GM18505 (cell line): ENCODE results near the gene SDK1.

Experiments
- ATAC-seq: cut with Tn5 transposase; IDR thresholded peaks from one replicate; pipeline ENCODE4 v1.9.1; 2021; ENCODE audit not compliant: unreplicated experiment
- POLR2A ChIP-seq: IDR thresholded peaks from 4 replicates; pipeline ENCODE4 v1.6.1; 2011; ENCODE audit warnings: borderline replicate concordance; ENCODE audit not compliant: insufficient read depth, insufficient read length; ENCODE audit errors: extremely low read depth

The SDK1 gene

DNA sequence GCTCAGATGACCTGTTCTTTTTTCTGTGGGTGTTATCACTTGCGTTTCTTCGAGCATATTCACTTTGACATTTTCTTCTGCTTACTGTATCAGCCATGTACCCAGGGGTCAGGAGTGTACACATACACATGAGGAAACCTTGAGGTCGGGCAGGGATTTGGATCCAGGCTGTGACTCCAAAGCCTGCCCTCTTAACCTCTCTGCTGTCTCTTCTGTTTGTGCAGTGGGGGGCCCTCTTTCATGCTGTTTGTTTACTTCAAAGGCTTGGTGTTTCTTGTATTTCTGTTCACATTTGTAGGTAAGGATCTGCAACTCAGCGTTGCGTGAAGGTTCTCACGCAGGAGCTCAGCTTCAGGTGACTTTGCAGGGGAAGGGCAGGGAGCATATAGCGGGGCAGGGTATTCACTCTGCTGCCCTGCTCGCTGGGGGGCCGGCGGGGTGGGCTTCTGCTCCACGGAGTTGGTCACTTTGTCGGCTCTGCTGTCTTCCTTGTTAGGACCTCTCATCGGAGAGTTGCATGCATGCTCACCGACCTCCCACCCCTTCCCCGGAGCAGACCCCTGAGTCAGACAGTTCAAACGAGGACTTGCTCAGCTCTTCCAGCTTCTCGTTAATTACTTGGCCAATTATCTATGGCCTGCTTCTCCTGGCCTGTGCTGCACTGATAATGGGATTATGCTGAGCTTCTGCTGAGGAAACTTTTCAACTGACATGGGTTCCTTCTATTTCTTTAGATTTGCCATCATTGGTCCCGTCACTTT lies 77.5 kb downstream of the SDK1 start:
- no peak for TF ChIP-seq POLR2A
- no peak for ATAC-seq

DNA sequence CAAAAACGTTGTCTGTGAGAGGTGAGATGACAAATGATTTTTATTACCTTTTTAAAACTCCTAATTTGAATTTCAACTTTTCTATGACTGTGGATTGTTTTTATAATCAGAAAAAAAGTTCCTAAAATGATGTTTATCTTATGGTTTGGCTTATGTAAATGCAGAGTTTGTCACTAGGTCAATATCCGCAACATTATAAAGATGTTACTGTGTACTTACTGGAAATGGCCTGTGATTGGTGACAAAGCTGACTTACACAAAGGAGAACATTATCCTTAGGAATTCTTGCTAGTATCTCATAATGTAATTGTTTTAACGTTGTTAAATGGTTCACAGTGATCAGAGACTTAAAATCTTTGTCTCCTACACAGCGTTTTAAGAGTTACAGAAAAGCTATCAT lies 79.0 kb downstream of the SDK1 start:
- ATAC-seq: no peak
- no peak for TF ChIP-seq POLR2A

DNA sequence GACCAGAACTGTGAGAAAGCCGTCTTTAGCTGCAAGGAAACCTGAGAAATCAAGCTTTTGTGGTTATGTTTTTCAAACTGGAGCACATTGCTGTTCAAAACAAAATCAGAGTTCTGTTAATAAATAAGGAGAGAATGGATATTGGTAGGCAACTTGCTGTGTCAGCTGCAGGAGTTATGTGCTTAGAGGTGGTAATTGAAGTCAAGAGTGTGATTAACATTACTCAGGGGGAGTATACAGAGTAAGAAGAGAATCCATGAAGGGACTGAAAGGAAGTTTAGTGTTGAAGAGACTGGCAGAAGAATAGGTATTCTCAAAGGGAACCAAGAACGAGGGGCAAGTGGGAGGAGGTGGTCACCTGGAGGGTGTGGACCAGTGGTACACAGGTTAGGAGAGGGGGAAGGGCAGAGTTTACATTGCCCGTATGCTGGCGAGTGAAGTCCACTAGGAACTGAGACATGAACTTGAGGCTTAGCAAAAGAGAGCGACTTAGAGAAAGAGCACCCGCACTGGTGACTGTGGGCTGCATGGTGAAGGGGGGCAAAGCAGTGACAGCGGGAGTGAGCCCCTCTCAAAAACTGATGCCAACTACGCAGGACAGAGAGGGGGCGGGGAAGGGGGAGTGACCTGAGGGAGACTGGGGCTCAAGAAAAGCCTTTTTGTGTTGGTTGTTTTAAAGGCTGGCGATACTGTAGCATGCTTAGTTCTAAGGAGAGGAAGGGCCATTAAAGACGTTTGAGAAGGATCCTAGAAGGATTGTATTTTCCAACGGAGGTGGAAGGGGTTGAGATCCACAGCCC lies 80.0 kb downstream of the SDK1 start:
- TF ChIP-seq POLR2A: no peak
- ATAC-seq: no peak

DNA sequence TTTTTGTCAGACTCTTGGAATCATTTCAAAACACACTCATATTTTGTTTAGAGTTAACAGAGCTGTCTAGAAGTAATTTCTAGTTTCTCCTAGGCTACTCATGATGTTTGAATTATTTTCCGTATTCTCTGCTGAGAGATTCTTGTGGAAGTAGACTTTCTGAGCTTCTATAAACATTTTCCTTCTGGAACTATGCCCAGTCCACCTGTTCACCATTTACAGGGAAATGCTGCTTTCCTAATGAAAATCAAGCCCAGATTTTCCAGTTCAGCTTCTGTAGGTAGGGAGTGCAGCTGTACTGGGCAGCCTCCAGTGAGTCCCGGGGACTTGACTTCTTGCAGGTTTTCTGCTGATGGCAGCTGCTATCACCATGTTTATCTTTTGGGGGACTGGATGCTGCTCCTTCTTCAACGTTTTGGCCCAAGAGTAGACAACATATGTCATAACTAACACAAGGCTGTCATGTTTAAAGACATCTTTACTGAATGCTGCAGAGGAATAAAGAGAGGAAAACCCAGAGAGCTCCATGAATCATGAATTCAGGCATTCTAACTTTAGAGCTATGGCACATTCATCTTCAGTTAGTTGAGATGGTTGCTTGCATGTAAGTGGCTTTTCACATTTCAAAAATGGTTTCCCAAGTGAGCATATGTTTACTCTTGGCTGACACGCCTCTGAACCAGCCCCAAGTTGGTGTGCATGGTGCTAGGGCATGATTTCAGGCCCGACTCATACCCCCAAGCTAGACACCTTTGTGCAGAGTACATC lies 85.6 kb downstream of the SDK1 start:
- ATAC-seq: no peak
- TF ChIP-seq POLR2A: no peak

DNA sequence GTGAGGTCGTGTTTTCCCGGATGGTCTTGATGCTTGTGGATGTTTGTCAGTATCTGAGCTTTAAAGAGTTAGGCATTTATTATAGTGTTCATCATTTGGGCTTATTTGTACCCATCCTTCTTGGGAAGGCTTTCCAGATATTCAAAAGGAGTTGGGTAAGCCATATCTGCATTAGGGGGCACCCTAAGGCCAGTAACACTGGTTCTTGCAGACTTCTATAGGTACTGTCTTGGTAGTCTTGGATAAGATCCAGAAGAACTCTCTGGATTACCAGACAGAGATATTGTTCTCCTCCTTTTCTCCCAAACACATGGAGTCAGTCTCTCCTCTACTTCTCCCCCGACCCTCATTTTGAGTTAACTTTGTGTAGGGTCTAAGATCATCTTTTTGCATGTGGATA lies 92.8 kb downstream of the SDK1 start:
- ATAC-seq: no peak
- no peak for TF ChIP-seq POLR2A

DNA sequence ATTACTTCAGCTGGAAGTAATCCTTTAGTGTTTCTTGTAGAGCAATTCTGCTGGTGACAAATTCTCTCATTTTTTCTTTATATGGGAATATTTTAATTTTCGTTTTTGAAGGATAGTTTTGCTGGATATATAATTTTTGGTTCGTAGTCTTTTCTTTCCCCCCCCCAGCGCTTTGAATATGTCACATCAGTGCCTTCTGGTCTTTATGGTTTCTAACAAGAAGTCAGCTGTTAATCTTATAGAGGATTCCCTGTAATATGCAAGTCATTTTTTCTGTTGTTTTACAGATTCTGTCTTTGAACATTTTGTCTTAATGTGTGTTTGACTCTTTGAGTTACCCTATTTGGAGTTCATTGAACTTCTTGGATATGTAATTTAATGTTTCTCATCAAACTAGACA lies 96.3 kb downstream of the SDK1 start:
- TF ChIP-seq POLR2A: no peak
- no peak for ATAC-seq

DNA sequence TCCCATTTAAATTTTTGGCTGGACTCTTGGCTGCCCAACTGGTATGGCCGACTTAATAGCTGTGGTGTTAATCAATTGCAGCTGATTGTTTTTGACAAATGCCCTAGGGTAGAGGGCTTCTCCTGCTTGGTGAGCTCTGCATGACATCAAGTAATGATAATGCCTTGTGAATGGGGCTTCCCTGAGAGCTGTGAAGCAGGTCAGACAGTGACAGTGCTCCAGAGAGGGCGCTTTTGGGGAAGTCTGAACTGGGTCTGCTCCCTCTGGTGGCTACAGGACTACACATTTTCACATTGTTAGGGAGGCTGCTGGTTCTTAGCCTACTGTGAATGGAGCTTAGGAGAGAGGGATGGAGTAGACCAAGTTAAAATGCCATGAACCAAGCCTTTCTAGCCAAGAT lies 98.8 kb downstream of the SDK1 start:
- TF ChIP-seq POLR2A: no peak
- no peak for ATAC-seq

DNA sequence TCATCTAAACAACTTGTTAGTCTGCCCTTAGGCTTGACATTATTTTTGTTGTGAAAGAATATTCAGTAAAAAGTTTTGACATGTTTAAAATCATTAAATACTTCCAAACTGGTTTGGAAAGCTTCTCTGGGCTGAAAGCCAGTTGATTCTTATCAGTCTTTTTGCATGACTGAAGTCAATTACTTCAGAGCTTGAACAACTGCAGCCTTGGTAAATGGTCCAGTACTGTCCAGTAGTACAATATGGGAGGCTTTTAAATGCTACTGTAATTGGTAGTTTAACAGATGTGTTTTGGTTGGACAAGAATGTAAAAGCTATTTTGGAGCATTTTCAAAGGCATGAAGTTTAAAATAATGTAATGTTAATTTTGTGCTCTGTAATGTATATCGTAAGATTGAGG lies 103.4 kb downstream of the SDK1 start:
- no peak for ATAC-seq
- TF ChIP-seq POLR2A: no peak

DNA sequence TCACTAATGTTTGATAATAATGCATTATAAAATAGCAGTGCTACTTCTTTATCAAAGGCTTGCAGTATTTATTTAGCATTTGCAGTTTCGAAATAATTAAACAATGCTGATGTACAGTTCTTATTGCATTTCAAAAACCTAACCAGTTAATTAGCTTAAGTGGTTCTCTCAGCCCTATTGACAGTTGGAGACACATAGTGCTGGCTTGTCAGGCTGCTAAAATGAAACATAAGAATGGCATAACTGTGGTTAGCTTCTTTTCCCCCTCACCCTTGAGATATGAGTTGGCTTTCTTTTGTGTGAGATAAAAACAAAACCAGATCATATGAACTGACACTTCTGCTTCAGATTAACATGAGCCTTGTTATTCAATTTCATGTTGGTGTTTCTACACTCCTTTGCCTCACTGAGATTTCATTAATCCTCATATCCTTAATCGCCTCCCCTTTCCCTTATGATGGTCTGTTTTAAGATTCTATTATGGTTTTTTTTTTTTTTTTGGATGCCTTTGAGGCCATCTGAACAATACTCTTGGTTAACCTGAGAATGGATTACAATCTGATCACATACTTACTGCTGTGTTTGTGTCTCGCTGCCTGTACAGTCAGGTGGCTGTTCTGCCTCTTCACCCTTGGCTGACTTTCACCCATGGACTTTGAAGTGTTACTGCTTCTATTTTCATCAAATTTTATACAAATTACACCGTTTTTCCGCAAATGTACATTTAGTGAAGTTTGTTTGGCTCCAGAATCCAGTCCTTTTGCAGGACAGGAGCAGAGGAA lies 108.0 kb downstream of the SDK1 start:
- no peak for ATAC-seq
- TF ChIP-seq POLR2A: no peak

DNA sequence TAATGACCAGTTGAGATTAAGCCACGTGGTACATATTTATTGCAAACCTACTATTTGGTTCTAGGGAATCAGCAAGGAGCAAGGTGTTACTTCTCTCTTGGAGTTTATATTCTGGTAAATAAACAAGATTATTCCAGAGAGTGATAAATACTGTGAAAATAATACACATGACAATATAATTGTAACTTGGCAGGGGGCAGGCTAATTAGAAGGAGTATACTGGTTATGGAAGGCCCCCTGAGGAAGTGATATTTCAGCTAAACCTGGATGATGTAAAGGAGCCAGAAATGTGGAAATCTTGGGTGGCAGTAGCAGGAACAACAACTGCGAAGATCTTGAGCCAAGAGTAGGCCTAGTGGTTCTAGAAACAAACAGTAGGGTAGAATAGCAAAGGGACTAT lies 111.8 kb downstream of the SDK1 start:
- ATAC-seq: no peak
- no peak for TF ChIP-seq POLR2A

DNA sequence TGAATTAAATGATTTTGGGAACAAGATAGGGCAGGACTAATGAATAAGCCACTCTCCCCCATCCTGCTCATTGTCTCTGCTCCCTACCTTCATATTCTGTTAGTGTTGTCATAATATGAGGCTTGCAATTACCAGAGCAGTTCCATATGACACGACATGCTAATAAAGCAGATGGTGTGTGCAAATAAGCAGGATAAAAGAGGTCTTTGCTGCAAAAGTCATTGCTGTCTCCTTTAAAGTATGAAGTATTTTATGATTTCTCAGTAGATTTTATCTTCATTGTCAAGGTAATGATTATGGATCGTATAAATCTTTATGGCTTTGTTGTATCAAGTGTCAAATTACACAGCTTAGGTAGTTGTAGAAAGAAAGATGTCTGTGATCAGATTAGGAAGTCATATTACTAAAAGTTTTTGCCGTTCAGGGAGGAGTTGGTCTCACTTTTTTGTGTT lies 114.8 kb downstream of the SDK1 start:
- no peak for TF ChIP-seq POLR2A
- no peak for ATAC-seq

DNA sequence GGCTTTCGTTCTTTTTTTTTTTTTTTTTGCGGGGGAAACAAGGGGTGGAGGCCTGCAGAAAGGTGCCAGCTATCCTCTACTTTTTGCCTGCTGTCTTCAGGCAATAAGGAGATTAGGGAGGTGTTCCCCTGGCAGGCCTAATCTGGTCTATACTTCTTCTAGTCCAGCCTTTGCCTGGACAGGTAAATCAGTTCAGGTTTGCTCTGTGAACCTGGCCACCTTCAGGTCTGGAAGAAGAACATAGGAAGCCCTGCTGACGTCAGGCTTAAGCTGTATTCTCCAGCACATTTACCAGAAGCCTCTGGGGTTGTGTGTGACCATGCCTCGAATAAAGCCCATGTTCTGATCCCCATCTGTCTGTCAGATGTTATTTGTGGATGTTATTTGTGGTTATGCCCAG lies 115.4 kb downstream of the SDK1 start:
- no peak for TF ChIP-seq POLR2A

DNA sequence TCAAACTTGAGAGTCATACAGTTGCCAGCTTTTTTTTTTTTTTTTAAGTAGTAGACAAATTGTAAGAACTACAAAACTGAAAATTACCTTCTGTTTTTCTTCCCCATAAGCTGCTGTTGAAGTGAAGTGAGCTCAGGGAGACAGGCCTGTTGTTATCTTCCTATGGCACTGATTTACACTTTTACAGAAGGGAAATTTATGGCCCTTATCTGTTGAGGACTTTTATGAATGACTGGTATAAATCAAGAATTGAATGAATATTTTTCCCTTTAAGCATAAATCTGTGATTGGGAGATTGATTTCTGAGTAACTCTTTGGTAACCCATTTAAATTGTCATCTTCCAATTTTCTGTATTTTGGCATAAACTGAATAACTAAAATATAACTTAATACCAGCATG lies 124.0 kb downstream of the SDK1 start:
- ATAC-seq: no peak
- TF ChIP-seq POLR2A: no peak

More for the DNA sequence above, 115.4 kb downstream of the SDK1 start:
- no peak for ATAC-seq

DNA sequence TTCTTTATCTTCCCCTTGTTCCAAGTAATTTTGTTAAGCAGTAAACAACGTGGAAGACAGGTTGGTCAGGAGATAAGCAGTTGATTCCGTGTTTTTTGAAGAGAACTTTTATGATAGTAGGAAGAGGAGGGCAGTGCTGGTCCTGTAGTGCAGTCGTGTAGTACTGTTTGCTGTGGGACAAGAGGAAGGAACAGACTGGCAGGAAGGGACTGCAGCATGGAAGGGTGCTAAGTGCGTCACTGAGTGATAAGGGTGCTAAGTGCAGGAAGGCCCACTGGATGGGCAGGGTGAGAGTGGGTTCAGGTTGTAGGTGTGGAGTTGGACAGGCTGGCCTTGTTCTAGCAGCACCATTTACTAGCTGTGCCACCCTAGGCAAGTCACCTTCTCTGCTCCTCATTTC lies 125.0 kb downstream of the SDK1 start:
- ATAC-seq: no peak
- no peak for TF ChIP-seq POLR2A

DNA sequence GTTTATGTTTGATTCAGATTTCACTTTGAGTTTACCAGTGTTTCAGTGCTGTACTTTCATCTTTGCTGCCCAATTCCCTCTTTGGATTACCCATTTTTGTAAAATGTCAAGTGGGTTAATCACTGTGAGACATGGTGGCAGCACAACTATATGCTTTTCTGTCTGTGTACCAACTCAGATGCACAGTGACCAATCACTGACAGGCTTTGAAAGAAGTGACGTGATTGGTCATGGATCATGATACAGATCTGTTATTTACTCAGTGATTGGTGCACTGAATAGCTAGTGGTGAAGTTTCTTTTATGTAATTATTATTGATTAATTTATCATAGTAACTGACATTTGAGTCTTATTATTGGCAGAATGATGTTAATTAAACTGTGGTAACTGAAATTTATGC lies 126.9 kb downstream of the SDK1 start:
- TF ChIP-seq POLR2A: no peak
- ATAC-seq: no peak
